GM19240 (cell line): ENCODE data around the gene SLC22A4.

Source experiments
- DNase-seq: peaks from one replicate; pipeline ENCODE4 v3.0.0; 2011; ENCODE audit warnings: low spot score; ENCODE audit not compliant: insufficient read length

Gene SLC22A4

GRCh38 chr5:132275367-132276220, 18.6 kb upstream of the SLC22A4 start:
- DNase-seq: no peak

GRCh38 chr5:132277256-132277655, 16.9 kb upstream of the SLC22A4 start:
- no peak for DNase-seq

- DNase-seq: no peak
These were observed 16.0 kb upstream of the SLC22A4 start for GRCh38 chr5:132277971-132278853.

GRCh38 chr5:132279801-132280200, 14.4 kb upstream of the SLC22A4 start:
- DNase-seq: no peak

- no peak for DNase-seq
These were observed 13.6 kb upstream of the SLC22A4 start for GRCh38 chr5:132280371-132281240.

GRCh38 chr5:132281856-132282614, 12.2 kb upstream of the SLC22A4 start:
- DNase-seq: no peak

- DNase-seq: no peak
These were observed 10.7 kb upstream of the SLC22A4 start for GRCh38 chr5:132283423-132284043.

- no peak for DNase-seq
These were observed 5.1 kb upstream of the SLC22A4 start for GRCh38 chr5:132289097-132289496.

GRCh38 chr5:132291026-132291425, 3.2 kb upstream of the SLC22A4 start:
- DNase-seq: no peak

GRCh38 chr5:132293066-132293991, 865 bp upstream of the SLC22A4 start:
- no peak for DNase-seq

- no peak for DNase-seq
These were observed 722 bp downstream of the SLC22A4 start for GRCh38 chr5:132294728-132295504.

- no peak for DNase-seq
These were observed 1.6 kb downstream of the SLC22A4 start for GRCh38 chr5:132295505-132296411.

GRCh38 chr5:132296412-132297016, 2.3 kb downstream of the SLC22A4 start:
- DNase-seq: no peak

- no peak for DNase-seq
These were observed 3.2 kb downstream of the SLC22A4 start for GRCh38 chr5:132297211-132297940.

- DNase-seq: no peak
These were observed 4.4 kb downstream of the SLC22A4 start for GRCh38 chr5:132298298-132299212.
